HG03378 (cell line): ENCODE results near the gene CHTF8.

Experiments
- ATAC-seq: cut with Tn5 transposase; IDR thresholded peaks from one replicate; pipeline ENCODE4 v1.9.1; 2021; ENCODE audit warnings: mild to moderate bottlenecking, moderate library complexity; ENCODE audit not compliant: unreplicated experiment

CHTF8 gene

GRCh38 chr16:69114346-69114975 is 17.9 kb downstream of the CHTF8 start:
- no peak for ATAC-seq

DNA sequence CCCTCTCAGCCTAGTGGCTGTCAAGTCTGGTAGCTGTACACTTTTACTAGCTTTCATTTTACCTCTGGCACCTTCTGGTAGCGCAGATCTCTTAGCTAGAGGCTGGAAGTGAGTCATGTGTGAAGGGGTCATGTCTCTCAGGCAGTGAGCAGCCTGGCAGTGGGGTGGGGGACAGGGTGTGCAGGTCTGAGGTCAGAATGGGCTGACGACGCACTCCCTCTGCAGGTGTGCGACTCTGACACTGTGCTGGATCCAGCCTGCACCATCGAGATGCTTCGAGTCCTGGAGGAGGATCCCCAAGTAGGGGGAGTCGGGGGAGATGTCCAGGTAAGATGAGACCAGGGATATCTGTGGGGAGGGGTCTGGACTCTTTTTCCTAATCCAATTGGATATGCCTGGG is 19.2 kb downstream of the CHTF8 start:
- ATAC-seq: no peak

DNA sequence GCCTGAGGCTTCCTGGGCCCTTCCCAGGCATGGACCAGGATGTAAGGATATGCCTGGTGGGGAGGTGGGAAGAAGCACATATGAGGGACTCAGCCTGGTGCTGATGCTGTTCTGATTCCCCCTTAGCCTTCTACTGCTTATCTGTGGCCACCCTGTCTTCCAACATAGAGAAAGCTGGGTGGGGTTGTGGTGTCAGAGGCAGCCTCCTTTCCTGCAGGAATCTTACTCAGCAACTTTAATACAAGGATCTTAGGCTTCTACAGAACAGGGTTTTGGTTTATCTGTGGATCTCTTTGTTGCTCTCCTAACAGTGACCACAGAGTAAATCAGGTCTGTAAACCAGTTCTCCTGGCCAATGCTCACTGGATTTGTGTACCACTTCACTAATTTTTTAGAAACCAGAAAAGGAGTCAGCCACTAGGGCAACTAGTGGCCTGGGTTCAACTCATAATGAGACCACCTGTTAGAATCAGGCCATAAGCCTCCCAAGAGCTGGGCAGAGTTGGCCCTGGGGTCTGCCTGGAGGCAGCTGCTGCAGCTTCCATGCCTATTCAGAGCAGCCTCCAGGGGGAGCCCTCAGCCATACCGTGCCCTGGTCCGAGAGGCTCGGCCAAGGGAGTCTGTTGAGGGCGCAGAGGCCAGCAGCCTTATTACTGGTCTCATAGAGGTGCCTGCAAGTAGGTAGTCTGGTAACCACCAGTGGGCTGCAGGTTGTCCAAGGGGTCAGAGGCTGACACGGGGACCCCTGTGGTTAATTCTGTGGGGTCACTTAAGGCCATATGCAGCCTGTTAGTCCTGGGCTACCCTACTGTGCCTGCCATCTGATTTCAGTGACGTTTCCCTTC is 19.9 kb downstream of the CHTF8 start:
- ATAC-seq: no peak

- ATAC-seq: no peak
These were observed 20.5 kb downstream of the CHTF8 start for GRCh38 chr16:69111876-69112230.

DNA sequence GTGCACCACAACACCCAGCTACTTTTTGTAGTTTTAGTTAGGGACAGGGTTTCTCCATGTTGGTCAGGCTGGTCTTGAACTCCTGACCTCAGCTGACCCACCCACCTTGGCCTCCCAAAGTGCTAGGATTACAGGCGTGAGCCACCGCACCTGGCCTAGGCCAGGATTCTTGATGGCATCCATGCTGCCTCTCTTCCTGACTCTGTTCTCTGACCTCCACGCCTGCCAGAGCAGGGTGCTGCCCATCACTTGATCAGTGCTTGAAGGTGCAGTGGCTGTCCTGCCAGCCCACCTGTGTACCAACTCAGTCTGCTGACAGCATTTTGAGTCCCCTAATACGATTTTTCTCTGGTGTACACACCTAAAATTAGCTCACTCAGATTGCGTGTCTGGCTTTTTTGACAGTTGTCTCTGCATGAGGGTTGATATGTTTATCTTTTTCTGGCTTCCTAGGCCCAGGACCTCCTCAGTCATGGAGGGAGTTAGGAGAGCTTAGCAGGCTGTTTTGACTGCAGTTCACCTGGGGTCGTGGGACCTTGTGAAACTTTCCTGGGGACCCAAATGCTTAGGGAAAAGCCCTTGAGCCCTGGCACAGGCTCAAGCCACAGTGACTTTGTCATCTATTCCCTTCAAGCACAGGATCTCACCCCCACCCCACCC is 21.0 kb downstream of the CHTF8 start:
- ATAC-seq: no peak

GRCh38 chr16:69110406-69110805 is 22.0 kb downstream of the CHTF8 start:
- ATAC-seq: no peak

GRCh38 chr16:69109486-69110270 is 22.7 kb downstream of the CHTF8 start:
- ATAC-seq: no peak

DNA sequence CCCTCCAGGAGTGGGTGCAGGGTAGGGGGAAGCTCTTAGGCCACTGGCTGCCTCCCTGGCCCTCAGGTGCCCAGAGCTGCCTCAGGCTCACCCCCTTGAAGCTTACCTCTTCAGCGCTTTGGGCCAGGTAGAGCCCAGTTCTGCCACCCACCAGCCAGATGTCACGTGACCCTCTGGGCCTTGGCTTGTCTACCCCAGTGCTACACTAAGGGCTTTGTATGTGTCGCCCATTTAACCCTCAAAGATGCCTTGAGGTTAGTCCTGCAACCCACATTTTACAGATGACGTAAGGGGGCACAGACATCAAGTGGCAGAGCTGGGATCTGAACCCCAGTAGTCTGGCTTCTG is 23.5 kb downstream of the CHTF8 start:
- no peak for ATAC-seq

DNA sequence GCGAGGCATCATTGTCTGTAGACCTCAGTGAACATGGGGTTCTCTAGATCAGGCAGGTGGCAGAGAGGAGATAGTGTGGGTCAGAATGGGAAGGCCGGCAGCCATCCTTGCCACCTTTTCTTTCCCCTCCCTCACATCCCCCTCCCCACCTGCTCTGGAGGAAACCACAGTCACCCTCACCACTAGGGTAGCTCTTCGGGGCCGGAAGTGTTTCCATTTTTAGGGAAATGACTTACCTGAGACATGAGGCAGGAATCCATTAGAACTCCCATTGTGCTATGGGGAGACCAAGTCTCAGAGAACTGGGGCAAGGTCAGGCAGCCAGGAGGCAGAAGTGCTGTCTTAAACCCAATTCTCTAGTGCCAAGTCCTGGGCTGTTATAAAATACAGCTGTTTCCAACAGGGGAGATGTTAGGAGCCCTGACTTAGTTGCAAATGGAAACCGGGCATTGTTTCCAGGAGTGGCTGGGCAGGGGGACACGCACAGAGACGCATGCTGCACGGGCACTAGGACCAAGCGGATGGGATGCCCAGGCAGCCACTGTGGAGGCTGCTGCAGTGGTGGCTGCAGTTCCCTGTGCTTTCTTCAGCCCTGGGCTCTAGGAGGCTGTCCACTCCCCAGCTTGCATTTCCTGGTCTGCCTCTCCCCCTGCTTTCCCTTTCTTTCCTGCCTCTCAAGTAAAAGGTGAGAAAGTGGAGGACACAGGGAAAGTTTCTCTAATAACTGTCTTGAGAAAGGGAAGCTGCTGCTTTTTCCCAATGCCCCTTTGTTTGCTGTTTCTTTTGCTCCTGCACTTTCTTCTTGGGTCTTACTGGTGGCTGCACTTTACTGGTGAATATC is 24.1 kb downstream of the CHTF8 start:
- no peak for ATAC-seq

- ATAC-seq: no peak
These were observed 24.9 kb downstream of the CHTF8 start for GRCh38 chr16:69107316-69107962.

DNA sequence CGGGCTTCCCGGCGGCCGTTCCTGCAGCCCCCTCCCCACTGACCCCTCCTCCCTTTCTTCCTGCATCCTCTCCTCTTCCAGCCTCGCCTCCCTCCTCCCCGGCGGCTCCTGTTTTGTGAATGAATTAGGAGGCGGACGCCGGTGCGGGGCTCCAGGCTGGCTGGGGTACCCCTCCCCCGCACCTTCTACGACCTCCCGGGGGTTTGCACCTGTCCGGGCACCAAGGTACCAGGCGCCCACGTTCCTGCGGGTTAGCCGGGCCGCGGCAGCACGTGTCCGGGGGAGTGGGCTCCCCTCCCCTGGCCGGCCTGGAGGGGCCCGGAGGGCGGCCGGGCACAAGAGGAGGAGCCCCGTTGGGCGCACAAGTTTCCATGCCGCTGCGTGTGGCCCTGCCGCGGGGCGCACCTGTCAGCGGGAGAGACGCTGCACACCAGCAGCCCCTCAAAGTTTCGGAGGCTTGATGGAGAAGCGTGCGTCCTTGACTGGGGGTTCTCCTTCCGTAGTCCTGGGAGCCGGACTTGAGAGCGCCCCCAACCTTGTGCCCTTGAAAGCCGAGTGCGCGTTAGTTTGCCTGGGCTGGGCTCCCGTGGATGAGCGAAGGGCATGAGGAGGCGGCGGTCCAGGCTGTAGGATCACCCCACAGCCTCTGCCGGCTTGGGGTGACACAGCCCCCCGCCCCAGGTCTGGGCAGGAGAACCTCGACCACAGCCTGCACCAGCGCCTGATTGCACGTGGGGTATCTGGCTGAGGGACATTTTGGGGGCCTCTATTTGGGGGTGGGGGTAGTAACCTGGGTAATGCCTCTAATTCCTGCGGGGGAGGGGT is 25.7 kb downstream of the CHTF8 start:
- ATAC-seq: no peak

DNA sequence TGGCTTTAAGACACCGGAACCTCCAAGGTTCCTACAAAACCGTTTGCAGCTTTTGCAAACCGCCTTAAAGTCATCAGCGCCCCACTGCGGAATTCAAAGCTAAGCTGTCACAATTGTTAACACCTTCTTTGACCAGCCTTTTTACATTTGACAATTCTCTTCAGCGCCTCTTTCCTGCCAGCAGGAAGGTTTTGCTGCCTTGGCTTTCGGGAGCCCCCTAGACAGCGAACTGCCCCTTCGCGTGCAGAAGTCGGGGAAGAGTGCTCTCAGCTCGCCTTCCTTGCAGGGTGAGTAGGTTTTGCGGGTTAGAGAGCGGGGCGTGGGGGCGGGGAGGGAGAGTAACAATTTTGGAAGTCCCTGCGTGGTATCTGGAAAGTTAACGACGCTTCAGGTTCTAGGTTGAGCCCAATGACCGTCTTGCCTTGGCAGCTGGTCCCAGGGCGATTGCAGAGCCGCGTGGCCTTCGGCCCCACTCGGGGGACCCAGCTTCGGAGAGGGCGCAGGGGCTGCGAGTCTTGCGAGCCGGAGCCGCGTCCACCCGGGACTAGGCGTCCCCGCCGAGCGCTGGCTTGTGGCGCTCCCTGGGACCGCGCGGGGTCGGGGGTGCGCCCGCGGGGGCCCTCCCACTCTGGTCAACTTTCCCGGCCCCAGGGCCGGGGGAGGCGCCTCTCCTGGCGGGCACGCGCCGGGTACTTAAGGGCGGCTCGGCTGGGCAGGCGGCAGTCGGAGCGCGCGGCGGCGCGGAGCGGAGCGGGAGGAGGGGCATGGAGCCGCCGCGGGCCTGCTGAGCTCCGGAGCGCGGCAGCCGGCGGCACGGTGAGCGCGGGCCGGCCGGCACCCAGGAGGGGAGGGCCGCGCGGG is 26.7 kb downstream of the CHTF8 start, which contains the start of gene HAS3:
HAS3 (plus strand) TSS at position 153 of the 861 bp plus-strand sequence. CDS start 3,743 bp downstream, outside the sequence.
- ATAC-seq: no peak

DNA sequence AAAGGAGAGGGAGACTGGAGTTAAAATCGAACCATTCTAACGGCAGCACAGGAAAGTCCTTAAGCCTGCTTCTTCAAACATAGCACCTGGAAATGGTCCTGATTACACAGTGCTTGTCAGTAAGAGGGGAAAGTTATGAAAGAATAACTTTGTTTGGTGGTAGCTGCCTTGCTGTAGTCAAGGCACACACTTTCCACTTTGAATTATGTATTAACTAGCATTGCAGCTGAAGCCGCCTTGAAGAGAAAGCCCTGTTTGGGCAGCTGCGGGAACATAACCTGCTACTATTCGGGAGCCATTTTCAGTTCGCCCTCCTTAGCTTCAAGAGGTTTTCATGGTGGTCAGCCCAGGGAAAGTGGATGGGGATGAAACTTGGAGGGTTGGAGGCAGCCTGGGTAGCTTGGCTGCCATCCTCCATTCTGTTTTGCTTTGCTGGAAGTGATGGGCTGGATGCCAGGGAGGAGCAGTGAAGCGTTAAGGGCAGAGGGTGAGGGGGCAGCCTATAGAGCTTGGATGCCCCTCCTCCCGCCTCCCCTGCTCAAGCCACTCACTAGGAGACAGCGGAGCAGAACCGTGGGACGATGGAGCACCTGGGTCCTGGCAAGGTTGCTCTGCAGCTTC is 32.2 kb downstream of the CHTF8 start:
- no peak for ATAC-seq

- no peak for ATAC-seq
These were observed 37.2 kb downstream of the CHTF8 start for GRCh38 chr16:69095193-69095592.

GRCh38 chr16:69094501-69094900 is 37.9 kb downstream of the CHTF8 start:
- ATAC-seq: no peak

DNA sequence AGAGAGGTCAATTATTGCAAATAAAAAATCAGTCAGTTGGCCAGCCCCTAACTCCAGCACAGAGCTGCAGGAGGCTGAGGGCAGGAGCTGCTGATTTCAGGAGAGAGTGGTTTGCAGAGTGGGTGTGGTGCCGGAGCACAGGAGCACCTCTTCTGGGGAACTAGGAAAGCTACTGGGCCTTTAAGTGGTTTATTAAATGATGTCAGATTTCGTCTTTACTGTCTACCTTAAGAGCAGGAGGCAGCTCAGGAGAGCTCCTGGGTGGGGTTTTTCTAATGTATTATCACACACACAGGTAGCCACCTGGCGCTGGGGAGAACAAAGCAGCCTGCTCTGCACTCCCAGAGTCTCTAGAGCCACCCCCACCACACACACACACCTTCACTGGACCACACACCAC is 38.4 kb downstream of the CHTF8 start:
- no peak for ATAC-seq

DNA sequence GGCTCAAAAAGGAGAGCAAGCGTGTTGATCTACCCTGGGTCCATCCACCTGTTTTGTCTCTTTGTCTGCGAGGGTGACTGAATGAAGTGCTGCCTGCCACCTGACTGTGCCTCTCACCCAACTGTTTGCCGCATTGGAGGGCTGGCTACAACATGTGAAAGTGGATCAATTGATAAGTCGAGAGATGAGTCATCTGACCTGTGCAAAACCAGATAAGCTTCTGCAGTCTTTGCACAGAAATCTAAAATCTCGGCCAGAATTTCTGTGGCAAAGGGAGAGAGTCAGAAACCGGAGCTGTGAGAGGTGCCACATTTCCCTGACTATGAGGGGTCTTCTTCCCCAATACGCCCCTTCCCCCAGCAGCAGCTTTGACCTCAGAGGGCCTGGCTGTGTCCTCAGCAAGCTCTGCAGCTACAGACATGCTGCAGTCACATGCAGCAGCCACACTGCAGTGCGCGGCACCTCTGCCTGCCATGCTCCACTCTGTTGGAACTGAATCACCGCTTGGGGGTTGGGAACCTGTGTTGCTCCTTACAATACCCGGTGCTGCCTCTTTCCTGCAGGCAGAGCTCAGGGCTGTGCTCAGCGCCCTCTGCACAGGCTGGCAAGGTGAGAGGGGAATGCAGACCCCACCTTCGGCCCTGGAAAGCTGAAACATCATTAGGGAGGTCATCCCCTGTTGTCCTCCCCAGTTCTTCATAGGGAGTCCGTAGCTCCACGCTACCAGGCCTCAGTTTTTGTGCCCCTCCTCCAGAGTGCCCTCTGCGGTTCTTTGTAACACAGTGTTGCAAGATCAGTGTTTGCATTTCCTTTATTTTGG is 43.1 kb downstream of the CHTF8 start:
- ATAC-seq: no peak
